ENCODE data around the gene SDK1. TPM values are rescaled to one million over a fixed set of nuclear protein-coding genes. Genes with fewer than 3 reads are reported as not detected.

Gene SDK1
- total and polyA plus RNA-seq, 2 of the 8 experiments (the other 6 are each of a cell fraction or from before 2014, with no cell fraction given): 3.3 to 7.2 TPM

- POLR2A ChIA-PET (ENCODE audit: partially characterized antibody): no interaction called here
Measured at GRCh38 chr7:3254718-3255117, 46.3 kb upstream of the SDK1 start.

More at GRCh38 chr7:3254718-3255117, 46.3 kb upstream of the SDK1 start:
- CTCF ChIA-PET (ENCODE audit: partially characterized antibody): interaction anchor here (0.6 kb wide), 1 partner anchor 353 kb away, joined by 3 read pairs; no protein-coding TSS in a partner anchor
- Histone ChIP-seq H2AK5ac (ENCODE audit: low read depth, low read length) (no peak overlapping the region), H2BK12ac (ENCODE audit: low read depth, low read length) (no peak overlapping the region), H3K4me2 (ENCODE audit: insufficient read depth in 1 of 2, low read depth in 2 of 2, low read length in 2 of 2) (no peak overlapping the region), H3K36me3 (ENCODE audit: control insufficient read depth in 2 of 4, insufficient read depth in 4 of 4, low read length in 3 of 4) (no peaks in the 10 kb centered on the region), H3K27me3 (replicated peaks in 1 of 4; ENCODE audit: control insufficient read depth in 3 of 4, extremely low read depth in 1 of 4, insufficient read depth in 3 of 4, low read length in 3 of 4) (no peaks in the 10 kb centered on the region), H3K27ac (ENCODE audit: low read depth, low read length) (no peak overlapping the region), H3K18ac (ENCODE audit: extremely low read depth, low read length) (no peak overlapping the region), H3K4me3 (ENCODE audit: extremely low read depth in 1 of 4, insufficient read depth in 2 of 4, low read depth in 3 of 4, low read length in 4 of 4) (no peak overlapping the region), H4K8ac (ENCODE audit: extremely low read depth, insufficient read depth, low read length) (no peak overlapping the region), H3K9me3 (ENCODE audit: insufficient read depth in 2 of 2, low read depth in 1 of 2, low read length in 1 of 2) (no peaks in the 10 kb centered on the region), H2AFZ (ENCODE audit: low read length) (no peak overlapping the region), H2BK20ac (ENCODE audit: low read length) (no peak overlapping the region), H2BK15ac (ENCODE audit: low read length) (no peak overlapping the region), H3K14ac (ENCODE audit: insufficient read length) (no peak overlapping the region), H3K9ac (replicated peaks in 1 of 4; ENCODE audit: extremely low read depth in 1 of 4, low read depth in 3 of 4, low read length in 3 of 4) (no peak overlapping the region), H3K79me2 (ENCODE audit: control insufficient read depth in 1 of 2, insufficient read depth in 2 of 2, low read length in 2 of 2) (no peaks in the 10 kb centered on the region), H3K79me1 (ENCODE audit: low read depth, low read length) (no peaks in the 10 kb centered on the region), H2BK5ac (ENCODE audit: low read depth, low read length) (no peak overlapping the region), H4K5ac (ENCODE audit: insufficient read length, low read depth, low read length) (no peak overlapping the region), H3K56ac (replicated peaks; ENCODE audit: insufficient read length, low read depth, low read length) (no peak overlapping the region), H3K4me1 (replicated peaks in 1 of 4; ENCODE audit: control insufficient read depth in 3 of 4, insufficient read depth in 4 of 4, low read length in 3 of 4) (no peaks in the 10 kb centered on the region), H3K23me2 (ENCODE audit: low read depth, low read length) (no peaks in the 10 kb centered on the region), H3K4ac (replicated peaks; ENCODE audit: insufficient read length, low read depth, low read length) (no peak overlapping the region), H4K91ac (replicated peaks; ENCODE audit: insufficient read length, low read length) (no peak overlapping the region), H3K23ac (ENCODE audit: insufficient read length) (no peak overlapping the region), H4K20me1 (replicated peaks in 1 of 2; ENCODE audit: control insufficient read depth in 1 of 2, insufficient read depth in 2 of 2, low read length in 2 of 2) (no peaks in the 10 kb centered on the region), H2BK120ac (replicated peaks; ENCODE audit: low read depth, low read length) (no peak overlapping the region)
- TF ChIP-seq HDAC6 (IDR thresholded peaks at IDR 0.05; ENCODE audit: low read depth, low read length): no peak
- TF ChIP-seq TBP (IDR thresholded peaks at IDR 0.05; ENCODE audit: low read depth, low read length): no peak
- TF ChIP-seq SRF (IDR thresholded peaks at IDR 0.05; ENCODE audit: low read depth, low read length): no peak
- TF ChIP-seq RFX5 (IDR thresholded peaks at IDR 0.05; ENCODE audit: borderline replicate concordance, low read depth, low read length): no peak
- TF ChIP-seq EP300 (IDR thresholded peaks at IDR 0.05; ENCODE audit: borderline replicate concordance in 1 of 2, low read depth in 2 of 2, low read length in 2 of 2): no peak
- no peak for TF ChIP-seq SUZ12 (IDR thresholded peaks at IDR 0.05; ENCODE audit: low read length)
- no peak for TF ChIP-seq TCF12 (IDR thresholded peaks at IDR 0.05; ENCODE audit: low read depth, low read length)
- no peak for TF ChIP-seq CREB1 (IDR thresholded peaks at IDR 0.05)
- TF ChIP-seq NANOG (IDR thresholded peaks at IDR 0.05; ENCODE audit: insufficient read depth, low read depth, low read length, poor library complexity, severe bottlenecking): no peak
- TF ChIP-seq, protein P1, sequence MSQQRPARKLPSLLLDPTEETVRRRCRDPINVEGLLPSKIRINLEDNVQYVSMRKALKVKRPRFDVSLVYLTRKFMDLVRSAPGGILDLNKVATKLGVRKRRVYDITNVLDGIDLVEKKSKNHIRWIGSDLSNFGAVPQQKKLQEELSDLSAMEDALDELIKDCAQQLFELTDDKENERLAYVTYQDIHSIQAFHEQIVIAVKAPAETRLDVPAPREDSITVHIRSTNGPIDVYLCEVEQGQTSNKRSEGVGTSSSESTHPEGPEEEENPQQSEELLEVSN (IDR thresholded peaks at IDR 0.05): no peak
- TF ChIP-seq, protein P2, sequence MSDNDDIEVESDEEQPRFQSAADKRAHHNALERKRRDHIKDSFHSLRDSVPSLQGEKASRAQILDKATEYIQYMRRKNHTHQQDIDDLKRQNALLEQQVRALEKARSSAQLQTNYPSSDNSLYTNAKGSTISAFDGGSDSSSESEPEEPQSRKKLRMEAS (IDR thresholded peaks at IDR 0.05): no peak
- no peak for TF ChIP-seq SP4 (IDR thresholded peaks at IDR 0.05; ENCODE audit: low read length)
- no peak for TF ChIP-seq PHF8 (conservative IDR thresholded peaks at IDR 0.05; ENCODE audit: low read depth, low read length)
- TF ChIP-seq CBX8 (IDR thresholded peaks at IDR 0.05; ENCODE audit: borderline replicate concordance, low read depth, low read length): no peak
- DNase-seq (ENCODE audit: low read depth in 1 of 2, low spot score in 2 of 2) (no peak), FAIRE-seq (no peak)
- WGBS, 2 experiments (ENCODE audit: extremely low coverage in 1 of 2, insufficient coverage in 1 of 2, insufficient read length in 1 of 2, insufficient replicate concordance in 2 of 2, low coverage in 1 of 2, low lambda C conversion rate in 2 of 2, missing lambda C conversion rate in 1 of 2): 84% methylated on average over 6 of the region's 6 CpGs; no CpG with 5 or more reads in 1 of the 2 experiments
